NCI-H2171 (cell line): ENCODE data around the gene IFFO2.

ENCODE experiments used
- DNase-seq: peaks from one replicate; lab custom pipeline; 2025; lab: John Stamatoyannopoulos, UW

IFFO2 gene

GRCh38 chr1:18919197-18919905 is 37.1 kb downstream of the IFFO2 start:
- DNase-seq: no peak

DNA sequence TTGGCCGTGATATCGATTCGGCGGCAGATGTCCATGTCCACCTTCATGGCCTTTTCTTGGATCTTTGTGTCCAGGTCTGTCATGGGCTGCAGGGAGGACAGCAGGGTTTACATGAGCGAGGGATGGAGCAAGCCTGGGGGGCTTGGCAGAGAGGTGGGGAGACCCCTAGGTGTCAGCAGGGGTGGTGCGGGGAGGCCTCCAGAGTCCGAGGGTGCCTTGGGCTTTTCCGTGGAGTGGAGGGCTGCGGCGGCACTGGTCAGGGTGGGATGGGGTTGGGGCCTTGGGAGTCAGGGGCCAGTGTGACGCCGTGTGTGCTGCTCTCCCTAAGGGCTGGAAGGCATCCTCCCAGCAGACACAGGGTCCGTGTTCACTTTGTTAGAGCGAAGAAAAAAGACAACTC is 38.1 kb downstream of the IFFO2 start:
- no peak for DNase-seq

- no peak for DNase-seq
These were observed 39.2 kb downstream of the IFFO2 start for GRCh38 chr1:18917071-18917799.

DNA sequence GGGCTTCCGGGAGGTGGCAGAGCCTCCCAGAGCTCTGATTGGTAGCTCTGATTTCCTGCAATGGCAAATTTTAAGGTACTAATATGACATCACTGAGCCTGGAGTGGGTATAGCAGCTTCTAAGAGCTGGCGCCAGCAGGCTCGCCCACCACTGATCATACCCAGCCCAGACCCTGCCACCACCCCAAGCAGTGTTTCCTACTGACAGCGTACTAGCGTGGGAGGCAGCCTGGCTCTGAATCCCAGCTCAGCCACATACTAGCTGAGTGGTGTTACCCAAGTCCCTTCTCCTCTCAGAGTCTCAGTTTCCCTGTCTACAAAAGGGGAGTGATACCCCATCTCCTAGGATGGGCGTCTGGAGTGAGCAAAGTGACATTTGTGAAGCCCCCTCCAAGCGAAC is 41.1 kb downstream of the IFFO2 start:
- DNase-seq: no peak

- DNase-seq: no peak
These were observed 43.2 kb downstream of the IFFO2 start for GRCh38 chr1:18913065-18913835.

- no peak for DNase-seq
These were observed 43.9 kb downstream of the IFFO2 start for GRCh38 chr1:18912550-18912949.

- no peak for DNase-seq
These were observed 47.3 kb downstream of the IFFO2 start for GRCh38 chr1:18908911-18909771.

DNA sequence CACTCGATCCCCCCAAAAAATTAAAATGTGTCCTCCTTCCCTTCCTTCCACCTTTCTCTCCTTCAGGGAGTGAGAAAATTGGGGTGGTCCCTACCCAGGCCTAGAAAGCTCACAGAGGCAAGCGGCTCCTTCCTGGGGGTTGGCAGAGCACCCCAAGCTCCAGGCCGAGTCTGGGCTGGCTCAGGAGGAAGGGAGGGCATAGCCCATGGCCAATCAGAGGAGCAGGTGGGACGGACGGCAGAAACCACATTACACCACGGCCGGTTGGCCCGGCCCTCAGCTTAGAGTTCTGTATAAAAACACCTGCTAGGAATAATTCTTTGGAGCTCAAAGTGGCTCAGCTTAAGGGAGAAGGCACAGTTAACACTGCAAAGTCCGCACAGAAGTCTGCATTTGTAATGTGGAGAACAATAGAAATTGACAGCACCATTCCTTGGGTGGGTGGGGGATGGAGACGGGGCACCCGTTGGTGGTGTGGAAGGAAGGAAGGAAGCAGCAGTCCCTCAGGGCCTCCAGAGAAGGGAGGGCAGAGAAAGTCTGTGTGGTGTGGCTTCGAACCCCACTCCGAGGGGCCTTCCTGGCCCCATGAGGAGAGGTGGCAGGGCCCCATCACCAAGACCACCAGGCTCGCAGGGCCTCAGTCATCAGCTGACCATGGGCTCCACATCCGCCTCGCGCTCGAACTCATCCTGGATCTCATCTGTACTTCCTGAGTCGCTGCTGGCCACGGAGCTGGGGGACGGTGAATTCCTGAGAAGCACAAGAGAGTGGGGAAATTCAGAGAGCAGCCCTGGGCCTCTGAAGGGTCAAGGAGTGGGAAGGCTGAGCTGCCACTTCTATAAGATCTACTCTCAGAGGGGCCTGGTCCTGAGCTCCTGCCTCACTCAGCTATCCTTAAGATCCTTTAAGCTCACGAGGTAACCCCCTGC is 48.3 kb downstream of the IFFO2 start:
- DNase-seq: no peak

DNA sequence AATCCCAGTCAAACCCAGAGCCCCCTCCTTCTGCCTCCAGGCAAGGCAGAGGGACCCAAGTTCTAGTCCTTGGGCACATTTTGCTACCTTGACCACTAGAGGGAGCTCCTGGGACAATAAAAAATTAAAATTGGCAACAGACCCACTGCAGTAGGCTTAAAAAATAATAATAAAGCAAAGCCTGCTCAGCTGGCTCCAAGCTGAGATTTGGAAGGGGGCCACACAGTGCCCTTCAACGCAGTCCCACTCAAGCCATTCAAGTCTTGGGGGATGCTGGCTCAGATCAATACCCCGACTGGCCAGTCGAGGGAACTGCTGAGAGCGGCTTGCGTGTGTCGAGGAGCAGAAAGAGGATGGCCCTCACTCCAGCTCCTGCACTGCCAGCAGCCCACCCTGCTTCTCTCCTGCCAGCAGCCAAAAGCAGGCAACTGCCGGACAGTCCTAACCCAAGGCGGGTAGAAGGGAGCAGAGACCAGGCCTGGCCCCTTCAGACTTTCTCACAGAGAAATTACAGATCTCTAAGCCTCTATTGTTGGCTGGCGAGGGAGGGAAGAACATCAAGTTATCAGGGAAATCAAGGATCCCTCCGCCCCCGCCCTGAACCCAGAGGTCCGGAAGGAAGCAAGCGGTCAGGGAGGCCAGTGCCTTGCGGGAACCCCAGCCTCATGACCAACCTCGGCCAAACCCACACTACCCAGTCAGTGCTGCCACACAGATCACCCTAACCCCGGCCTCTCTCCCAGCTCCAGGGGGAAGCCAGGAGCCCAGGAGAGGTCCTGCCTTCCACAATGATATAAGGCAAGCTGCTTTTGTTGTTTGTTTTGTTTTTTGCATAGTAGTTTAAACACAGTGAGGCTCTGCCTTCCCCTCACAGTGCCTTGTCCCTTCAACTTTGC is 49.2 kb downstream of the IFFO2 start:
- DNase-seq: peak; percentile 60

DNA sequence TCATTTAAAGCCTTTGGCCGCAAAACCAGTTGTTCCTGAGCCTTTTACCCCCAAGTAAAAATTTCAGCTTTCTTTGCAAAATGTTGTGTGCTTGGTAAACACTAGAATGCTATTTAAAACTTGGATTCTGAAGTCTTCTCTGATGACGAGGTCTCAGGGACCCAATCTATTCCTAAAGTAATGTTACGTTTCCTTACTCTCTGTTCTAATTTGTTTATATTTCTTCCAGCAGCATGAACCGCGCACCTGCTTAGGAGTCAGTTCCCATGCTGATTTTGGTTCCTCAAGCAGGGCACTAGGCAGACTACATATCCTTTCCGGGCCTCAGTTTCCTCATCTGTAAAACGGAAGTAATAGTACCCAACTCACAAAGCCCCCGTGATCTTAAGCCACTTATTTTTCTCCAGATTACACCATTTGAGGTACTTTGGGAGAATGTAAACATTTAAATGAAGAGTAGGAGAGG is 53.2 kb downstream of the IFFO2 start:
- no peak for DNase-seq

- peak; percentile 93 for DNase-seq
These were observed 53.8 kb downstream of the IFFO2 start, which contains the start of gene ALDH4A1 for GRCh38 chr1:18902523-18903290. Gene ALDH4A1, minus strand, starts transcription at chr1:18902555. Its CDS starts 32 bp downstream, at chr1:18902523.

DNA sequence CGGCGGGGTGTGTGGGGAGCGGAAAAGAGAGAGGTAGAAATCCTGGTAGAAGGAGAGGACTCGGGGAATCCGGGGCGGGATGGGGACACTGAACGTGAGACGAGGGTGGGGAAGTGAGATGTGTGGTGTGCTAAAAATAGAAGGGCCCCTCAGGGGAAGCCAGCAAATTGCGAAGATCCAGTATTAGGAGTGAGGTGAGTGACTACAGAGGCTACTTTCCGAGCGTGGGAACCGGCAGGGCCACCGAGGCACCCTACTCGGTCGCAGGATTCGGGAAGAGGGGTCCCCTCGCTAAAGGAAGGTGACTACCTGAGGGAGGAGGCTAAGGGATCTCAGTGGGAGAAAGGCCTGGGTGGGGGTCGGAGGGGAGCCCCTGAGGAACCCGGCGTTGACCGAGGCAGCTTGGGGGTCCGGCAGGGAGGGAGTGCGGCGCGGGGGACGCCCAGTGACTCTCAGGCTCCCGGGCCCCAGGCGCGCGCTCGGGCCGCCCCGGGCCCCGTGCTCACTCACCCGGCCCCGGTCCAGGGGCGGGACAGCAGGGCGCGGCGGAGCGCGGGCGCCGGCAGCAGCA is 54.4 kb downstream of the IFFO2 start:
- peak; percentile 22 for DNase-seq

DNA sequence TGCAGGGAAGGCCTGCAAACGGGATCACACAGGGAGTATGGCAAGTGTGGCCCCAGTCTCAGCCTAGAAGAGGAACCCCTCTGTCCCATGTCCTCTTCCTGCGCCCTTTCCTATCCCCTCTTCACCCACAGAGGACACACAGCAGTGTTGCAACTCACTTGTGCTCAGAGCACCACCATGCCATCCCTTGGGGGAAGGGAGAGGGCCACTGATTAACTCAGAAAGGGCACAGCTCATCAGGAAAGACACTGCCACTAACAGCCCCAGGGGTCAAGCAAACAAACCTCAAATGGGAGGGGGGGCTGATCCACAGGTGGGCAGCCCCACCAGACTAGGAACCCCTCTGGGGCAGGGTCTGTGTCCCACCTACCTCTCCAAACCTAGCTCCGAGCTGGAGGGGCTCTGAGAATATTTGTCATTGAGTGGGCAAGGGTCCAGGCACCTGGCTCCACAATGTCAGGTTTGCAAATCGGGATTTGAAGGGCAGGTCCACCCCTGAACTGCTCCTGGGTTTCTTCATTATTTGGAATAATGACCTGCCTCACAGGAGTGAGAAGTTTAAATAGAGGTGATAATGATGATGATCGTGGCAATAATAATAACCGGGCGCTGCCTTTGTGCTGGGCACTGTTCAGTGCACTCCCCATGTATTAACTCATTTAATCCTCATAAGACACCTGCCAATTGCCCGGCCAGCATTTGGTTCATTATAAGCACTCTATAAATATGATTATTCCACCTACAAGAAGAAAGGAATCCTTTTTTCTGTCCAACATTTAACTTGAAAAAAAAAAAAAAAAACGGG is 55.1 kb downstream of the IFFO2 start:
- no peak for DNase-seq

DNA sequence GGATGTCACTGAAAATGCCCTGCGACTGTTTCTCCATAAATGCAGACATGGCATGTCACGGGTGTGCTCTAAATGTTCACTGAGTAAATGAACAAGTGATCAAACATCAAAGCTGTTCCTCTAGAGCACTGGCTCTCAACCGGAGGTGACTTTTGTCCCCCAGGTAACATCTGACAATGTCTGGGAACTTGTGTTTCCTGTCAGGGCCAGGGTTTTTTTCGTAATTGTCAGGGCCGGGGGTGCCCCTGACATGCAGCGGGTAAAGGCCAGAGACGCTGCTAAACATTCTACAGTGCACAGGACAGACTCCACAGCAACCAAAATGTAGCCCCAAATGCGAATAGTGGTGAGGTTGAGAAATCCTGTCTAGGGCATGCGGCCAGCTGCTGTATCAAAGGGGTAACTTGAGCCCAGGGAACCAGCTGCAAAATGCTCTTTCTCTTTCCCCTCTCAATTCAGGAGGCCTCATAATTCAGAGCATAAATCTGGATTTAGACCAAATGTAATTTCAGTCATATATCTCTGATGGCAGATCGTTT is 56.1 kb downstream of the IFFO2 start:
- DNase-seq: no peak

DNA sequence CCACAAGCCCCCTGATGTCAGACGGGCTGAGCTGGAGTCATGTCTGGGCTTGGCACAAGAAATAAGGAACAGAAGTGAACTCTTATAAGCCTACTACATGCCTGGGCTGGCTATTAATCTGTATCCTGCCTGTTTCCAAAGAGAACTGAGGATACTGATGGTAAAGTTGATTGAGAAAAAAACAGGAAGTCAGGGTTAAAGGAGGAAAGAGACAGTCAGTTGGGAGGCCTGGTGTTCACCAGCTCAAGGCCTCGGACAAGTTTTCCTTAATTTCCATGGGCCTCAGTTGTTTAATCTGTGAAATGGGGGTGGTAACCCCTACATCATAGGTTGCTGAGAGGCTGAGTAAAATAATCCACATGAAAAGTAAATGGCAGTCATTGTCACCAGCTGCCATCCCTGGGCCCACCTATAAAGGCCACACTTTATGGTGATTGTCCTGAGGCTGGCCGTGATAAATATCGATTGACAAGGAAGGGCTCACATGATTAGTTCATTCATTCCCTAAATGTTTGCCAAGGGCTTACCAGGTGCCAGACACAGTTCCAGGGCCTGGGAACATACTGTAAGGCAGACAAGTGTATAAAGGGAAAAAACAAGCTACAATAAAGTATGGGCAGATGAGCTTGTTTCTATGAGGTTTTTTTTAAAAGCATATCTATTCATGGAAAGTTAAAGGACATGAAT is 57.0 kb downstream of the IFFO2 start:
- no peak for DNase-seq

GRCh38 chr1:18898567-18898966 is 57.9 kb downstream of the IFFO2 start:
- no peak for DNase-seq

- DNase-seq: no peak
These were observed 61.2 kb downstream of the IFFO2 start for GRCh38 chr1:18895317-18895716.
